HG02759 (cell line): ENCODE measurements around the gene COL4A6.
"Not testable (repeated sequence)": the region's sequence is repeated elsewhere in the genome, so short reads cannot be mapped to it uniquely, and the experiment has no call there.

Experiments
- ATAC-seq: cut with Tn5 transposase; IDR thresholded peaks from one replicate; pipeline ENCODE4 v1.9.1; 2021; ENCODE audit warnings: mild to moderate bottlenecking, moderate library complexity; ENCODE audit not compliant: unreplicated experiment

COL4A6 gene

DNA sequence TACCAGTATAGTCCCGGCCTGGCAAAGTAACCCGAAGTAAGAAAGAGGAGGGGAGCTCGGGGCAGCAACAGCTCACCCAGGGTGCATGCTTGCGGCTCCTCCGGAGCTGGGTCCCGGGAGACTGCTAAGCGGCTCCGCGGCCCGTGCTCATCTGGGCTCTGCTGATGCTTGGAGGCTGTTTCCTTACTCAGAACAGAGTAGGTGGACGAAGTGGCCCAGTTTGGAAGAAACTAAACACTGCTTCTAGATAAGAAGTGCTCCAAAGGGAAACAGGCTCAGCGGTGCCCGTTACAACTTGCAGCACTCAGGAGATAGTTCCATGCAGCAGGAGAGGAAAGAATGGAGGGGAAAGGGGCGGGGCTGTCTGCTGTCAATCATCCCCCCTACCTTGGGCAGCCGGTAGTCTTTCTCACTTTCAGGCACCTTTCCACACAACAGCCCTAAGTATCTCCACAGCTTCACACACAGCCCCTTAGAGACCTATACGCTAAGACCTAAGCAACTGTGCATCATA lies at the start of gene COL4A6:
TSS of gene COL4A6 (minus strand) at position 313 of the 514 bp plus-strand sequence. CDS start at position 87, 226 bp downstream.
- no peak for ATAC-seq

DNA sequence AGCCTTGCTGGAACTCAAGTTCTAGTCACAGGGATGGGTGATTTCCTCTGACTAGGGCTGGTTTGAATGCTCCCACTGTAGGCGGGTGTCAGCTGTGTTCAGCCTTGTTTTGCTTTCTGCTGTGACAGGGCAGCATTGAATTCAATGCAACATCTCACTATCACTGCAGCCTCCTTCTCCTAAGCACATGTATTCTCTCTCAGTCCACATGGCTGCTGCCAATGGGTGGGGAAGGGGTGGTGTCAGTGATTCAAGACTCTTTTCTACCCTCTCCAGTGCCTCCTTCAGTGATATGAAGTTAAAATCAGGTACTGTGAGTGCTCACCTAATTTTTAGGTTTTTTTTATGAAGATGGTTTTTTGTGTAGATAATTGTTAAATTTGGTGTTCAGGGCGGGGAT lies 47.7 kb upstream of the COL4A6 start:
- ATAC-seq: no peak

DNA sequence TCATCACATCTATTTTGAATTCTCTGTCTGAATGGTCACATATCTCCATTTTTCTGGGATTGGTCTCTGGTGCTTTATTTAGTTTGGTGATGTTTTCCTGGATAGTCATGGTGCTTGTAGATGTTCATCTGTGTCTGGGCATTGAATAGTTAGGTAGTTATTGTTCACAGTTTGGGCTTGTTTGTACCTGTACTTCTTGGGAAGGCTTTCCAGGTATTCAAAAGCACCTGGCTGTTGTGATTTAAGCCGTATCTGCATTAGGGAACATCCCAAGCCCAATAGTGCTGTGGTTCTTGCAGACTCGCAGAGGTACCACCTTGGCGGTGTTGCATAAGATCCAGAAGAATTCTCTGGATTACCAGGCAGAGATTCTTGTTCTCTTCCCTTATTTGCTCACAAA lies 46.0 kb upstream of the COL4A6 start:
- no peak for ATAC-seq

DNA sequence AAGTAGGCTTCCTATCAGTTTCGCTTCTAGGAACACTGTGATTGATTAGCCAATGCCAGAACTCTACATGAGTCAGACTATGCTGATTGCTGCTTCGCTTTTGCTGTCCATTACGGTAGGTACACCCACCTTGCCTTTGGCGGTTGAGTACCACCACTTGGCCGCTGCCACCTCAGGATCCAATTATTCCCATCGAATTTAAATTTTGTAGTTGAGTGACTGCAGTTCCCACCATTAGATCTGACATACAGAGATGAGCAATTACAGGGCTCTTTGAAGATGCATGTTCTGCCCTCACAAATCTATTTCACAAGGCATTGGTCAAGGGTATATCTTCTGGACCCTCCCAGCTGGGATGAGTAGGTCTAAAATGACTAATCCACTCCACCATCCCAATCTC lies 43.3 kb upstream of the COL4A6 start:
- not testable (repeated sequence) for ATAC-seq

DNA sequence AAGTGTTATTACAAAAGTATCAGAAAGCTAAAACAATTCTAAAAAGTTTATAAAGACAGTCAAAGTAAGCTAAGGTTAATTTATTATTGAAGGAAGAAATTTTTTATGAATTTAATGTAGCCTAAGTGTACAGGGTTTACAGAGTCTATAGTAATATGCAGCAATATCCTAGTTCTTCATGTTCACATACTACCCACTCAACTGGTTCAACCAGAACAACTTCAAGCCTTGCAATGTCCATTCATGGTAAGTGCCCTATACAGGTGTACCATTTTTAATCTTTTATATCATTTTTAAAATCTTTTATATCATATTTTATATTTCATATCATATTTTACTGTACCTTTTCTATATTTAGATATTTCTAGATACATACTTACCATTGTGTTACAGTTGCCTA lies 35.8 kb upstream of the COL4A6 start:
- no peak for ATAC-seq

DNA sequence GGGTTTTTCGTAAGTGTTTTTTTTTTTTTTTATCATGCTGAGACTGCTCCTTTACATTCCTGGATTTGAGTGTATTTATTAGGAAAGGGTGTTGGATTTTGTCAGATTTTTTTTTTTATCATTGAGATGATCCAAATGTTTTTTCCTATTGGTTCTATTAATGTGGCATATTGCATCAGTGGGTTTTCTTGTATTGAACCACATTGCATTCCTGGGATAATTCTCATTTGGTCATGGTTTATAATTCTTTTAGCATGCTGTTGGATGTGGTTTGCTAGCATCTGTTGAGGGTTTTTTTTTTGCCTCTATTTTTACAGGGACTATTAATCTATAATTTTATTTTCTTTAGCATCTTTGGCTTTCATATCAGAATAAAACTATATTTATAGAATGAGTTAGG lies 30.3 kb upstream of the COL4A6 start:
- ATAC-seq: no peak

DNA sequence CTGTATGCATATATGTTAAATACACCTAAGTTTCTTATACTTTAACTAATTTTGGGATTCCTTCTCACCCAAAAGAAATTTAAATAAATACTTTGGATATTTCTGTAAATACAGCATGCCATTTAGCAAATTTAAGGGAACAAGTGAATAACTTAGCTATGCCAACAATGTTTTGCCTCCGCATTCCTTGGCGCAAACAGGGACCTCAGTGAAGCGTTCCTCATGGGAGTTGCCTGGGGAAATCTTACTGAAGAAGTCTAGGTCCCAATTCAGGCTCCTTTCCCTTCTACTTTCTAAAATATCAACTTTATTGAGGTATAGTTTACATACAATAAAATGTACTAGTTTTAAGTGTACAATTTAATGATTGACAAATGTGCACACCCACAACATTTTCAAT lies 26.4 kb upstream of the COL4A6 start:
- no peak for ATAC-seq

DNA sequence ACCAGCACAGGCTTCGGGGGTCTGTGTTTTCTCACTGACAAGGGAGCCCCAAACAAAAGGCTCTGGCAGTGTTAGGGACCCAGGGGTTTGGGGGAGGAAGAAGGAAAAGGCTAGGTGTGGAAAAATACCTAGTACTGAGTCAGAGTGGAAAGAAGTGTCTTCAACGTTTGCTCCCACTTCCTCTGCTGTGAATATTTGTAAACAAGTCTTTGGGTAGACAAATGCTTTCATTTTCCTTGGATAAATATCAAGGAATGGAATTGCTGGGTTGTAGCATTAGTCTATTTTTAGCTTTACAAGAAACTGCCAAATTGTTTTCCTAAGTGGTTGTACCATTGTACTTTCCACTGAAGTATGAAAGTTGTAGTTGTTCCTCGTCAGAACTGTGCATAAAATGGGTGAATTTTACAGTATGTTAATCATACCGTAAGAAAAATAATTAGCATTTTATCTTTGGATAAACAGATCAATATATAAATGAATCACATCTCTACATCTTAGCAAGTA lies 18.8 kb upstream of the COL4A6 start:
- ATAC-seq: no peak

DNA sequence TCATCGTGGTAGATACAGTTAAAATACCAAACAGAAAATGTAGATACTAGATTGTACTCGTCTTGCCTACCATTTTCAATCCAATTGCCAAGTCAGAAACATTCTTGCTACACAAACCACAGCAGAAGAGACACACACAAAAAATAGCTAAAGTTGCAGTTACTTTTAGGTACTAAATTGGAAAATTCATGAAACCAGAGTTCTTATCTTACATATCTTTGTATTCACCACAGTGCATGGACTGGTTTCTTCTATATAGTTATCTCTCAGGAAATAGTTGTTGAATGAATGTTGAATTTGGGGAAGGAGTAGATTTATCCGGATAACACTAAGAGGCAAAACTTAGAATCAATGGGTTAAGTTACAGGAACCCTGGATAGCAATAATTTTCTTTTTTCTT lies 15.6 kb upstream of the COL4A6 start:
- ATAC-seq: no peak

DNA sequence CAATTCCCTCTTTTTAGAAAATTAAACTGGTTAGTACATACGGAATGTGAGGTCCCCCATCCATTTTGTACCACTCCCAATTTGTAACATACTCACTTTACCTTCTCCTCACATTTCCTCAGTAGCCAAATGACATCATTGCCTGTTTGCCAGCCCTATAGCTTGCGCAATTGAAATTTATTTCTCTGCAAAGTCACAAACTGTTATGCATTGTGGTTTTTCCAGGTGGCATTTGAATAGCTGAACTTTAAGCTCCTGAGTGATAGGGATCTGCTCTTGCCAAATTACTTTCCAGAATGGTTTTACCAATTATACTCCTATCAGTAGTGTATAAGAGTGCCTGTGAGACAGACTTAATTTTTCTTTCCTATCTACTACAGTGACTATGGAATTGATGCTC lies 9.1 kb upstream of the COL4A6 start:
- no peak for ATAC-seq

DNA sequence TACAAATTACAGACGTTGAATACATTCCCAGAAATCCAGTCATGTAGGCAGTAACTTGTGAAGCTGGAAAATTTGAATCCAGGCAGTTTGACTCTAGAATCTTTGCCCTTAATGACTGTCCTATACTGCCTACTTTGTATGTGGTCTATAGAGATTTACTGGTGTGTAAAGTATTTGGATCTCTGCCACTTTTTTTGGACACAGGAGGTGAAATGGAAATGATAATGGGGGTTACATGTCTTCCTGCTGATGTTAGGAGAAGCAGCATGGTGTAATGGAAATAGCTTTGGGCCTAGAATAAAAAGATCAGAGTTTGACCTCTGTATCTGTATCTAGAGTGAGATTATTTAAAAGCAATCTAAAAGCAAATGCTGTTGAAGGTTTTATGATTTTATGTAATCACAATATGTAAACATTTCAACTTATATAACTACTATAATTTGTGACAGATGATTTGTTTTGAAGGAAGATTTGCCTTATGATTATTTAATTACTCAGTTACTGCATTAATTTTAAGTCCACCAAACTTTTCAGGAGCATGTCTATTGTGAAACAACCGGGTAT lies 4.8 kb upstream of the COL4A6 start:
- no peak for ATAC-seq

DNA sequence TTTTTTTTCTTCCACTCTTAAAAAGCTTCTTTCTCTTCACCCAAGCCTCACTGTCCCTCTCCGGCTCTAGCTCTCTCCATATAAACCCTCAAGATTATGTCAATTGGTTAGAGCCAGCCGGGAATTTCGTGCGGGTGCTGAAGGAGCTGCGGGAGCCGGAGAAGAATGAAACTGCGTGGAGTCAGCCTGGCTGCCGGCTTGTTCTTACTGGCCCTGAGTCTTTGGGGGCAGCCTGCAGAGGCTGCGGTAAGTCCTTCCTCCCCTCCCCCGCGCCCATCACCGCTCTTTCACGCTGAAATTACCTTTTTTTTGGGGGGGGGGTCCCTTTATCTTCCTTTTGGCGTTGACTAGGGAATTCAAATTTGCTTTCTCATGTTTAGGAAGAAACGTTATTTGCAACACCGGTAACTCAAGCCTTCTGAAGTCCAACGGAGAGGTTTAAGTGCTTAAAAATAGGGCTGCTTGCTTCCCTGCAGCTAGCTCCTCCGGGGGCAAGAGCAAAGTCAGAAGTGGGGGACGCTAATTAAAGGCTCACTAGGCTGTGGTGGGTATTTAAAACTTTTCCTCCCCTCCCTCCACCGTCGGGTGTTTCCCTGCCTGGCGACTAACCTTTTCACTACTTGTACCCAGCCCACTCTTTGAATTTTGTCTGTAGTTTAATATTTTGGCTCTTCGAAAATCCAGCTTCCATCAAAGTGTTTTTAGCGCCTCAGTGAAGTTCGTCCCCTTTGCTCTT lies 1.9 kb upstream of the COL4A6 start:
- ATAC-seq: no peak

DNA sequence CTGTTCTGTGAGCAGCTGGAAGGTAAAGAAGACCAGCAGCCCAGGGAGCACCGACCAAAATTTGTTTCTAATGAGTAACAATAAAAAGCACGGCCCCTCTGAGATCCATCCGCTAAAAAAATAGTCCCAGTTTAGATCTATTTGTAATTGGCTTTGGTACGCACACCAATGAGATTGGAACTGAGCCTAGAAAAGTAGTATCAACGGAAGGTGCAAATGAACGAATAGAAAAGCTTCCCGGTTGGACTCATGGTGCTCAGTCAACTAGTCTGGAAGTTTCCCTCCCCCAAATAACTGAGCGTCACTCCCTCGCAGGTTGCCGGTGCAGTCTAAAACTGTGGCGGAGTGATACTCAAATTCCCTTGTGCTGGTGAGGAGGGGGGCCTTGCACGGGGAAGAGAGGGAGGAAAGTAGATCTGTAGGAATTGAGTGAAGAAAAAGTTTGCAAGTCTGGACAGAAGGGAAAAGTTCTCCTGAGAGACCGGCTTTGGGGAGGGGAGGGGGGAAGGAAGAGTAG lies 1.3 kb upstream of the COL4A6 start, which contains the start of gene COL4A5:
TSS of gene COL4A5 (plus strand) at position 413 of the 517 bp plus-strand sequence. CDS start 288 bp downstream, outside the sequence.
- ATAC-seq: no peak

DNA sequence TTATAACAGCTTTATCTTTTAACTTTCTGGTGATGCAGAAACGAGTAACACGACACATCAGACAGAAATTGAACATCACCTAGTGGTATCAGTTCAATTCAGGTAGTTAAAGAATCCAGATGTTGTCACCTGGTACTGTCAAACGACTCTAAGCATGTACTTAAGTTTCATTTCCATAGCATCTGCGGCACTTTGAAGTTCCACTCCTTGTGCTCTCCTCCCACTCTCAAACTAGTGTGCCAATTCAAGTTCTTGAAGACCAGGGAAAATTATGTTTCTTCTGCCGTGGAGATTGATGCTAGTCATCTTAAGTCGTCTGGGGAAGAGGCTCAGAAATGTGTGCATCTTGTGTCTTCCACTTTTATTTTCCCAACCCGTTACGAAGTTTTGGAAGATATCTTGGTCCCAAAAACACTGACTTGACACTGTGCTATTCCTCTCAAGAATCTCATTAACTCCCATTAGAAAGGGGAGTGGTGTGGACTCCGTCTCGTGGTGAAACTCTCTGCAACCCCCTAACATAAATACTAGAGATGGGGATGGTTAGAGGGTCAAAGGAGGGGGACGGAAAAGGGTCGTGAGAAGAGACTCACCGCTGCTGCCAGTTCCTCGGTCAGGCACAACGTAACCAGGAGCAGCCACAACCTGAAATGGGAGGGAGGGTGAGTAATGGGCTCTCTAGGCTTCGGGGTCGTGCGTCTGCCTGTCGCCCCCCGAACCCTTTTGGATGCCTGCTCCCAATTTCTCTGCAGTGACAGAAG lies 693 bp downstream of the COL4A6 start:
- no peak for ATAC-seq

DNA sequence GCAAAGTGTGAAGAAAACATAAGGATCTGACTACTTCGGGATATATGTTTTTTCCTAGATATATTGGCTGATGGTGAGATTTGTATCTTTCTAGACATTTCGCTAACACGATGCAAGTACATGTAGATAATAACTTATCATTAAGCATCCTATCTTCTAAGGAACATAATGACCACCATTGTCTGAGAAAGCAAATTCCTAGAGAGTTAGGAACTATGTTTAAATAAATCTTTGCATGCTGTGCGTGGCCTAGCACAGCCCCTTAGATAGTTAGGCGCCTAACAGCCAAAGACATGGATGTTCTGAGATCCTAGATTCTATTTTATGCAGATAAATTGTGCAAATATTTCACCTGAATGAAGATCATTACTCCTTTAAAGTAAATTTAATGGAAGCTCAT lies 3.0 kb downstream of the COL4A6 start:
- no peak for ATAC-seq

DNA sequence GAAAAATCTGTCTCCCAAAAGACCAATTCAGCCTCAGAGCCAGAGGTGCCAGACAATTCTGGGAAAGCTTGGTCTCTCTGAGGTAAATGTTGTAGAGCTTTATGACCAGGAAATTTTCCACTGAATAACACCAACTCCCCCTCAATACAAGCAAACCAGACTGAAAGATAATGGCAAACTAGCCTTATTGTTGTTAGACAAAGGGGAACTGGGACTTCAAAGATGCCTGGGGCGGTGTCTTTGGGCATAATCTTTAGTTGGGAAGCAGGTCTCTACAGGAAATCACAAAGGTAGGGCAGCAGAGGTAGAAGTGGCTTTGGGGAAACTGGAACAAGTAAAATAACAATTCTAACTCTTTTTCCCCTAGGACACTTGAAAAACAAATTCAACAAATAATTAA lies 12.0 kb downstream of the COL4A6 start:
- ATAC-seq: no peak

DNA sequence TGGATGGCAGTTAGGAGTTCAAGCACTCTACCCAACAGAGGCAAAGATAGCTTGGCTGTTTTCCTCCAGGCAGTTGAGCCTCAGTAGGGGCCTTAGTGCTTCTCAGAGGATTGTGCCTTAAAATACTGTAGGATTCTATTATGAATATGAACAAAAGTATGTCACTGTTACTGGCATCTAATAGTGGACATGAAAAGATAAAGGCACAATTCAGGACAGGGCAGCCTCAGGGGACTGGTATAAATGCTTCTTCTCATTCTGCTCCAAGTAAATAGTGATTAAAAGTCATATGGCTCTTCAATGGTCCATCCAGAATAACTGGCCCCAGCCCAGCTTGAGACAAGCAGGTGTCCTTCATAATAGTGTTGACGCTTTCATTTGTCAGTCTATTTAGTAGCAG lies 17.7 kb downstream of the COL4A6 start:
- ATAC-seq: no peak

DNA sequence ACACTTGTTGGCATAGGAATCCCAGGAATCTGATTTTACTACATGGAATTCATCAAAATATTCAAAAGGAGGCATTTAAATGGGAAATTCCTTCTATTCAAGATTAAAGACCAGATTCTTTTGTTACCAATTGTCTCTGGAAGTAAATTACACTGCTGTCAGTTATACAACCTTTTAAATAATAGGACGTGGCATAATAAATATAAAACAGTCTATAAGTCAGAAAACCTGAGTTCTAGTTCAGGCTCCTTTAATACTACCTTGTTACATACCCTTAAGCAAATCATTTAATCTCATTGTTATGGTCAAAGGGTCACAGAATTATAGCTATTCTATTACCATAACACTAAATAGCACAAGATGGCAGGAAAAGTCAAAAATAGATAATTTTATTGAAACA lies 18.8 kb downstream of the COL4A6 start:
- ATAC-seq: no peak

DNA sequence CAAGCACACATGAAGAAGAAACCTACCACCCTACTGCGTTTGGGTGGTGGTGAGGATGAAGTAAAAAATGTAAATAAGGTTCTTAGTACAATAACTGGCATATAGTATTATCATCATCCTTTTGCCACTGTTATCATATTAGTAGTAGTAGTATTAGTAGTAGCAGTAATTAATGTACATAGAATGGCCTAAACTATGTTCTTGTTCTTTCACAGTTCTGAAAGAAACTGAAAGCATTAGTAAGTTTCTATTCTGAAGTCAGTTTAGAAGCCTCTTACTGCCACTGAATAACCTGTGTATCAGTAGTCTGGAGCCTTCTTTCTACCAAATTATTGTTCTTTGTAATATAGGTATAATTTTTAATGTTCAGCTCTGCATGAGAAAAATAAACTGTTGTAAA lies 21.0 kb downstream of the COL4A6 start:
- no peak for ATAC-seq

DNA sequence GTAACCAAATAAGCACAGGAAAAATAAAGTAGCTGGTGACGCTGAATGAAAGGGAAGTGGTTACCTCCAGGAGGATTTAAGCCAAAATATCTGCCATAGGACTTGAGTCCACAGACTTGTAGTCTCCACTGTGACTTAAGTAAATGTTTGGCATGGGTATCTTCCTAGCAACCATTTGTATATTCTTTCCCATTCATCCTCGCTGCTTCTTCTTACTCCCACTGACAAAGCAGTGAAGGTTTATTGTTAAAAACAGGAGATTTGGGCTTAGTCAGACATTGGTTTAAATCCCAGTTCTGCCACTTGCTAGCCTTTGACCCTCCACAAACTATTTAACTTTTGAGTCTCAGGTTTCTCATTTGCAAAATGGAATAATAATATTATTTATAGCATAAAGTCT lies 22.3 kb downstream of the COL4A6 start:
- ATAC-seq: no peak

DNA sequence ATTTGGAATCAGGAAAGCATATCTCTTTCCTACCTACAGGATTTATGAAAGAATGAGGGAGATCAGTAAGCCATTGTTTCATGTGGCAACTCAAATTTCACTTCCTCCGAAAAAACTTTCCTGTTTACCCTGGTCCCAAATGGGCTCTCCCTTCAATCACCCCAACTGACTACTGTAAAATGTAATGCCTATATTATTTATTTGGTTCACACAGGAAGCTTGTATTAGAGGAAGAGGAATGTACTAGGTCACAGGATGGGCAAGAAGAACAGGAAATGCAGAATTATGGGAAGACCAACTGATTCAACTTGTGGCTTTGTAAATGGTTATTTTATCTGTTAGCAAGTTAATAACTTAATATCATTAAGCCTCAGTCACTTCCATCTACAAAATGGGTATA lies 23.1 kb downstream of the COL4A6 start:
- no peak for ATAC-seq
